ENCODE data around the gene ZKSCAN8.

ZKSCAN8 gene

GRCh38 chr6:28171271-28171670, 29.6 kb downstream of the ZKSCAN8 start:
- Histone ChIP-seq H3K4me1 (ENCODE audit: control insufficient read depth, low read depth, low read length) (no peaks in the 10 kb centered on the region), H3K9ac (ENCODE audit: low read length) (no peak overlapping the region), H3K4me3 (ENCODE audit: low read length) (no peak overlapping the region), H3K9me3 (ENCODE audit: control insufficient read depth, low read depth, low read length) (no peaks in the 10 kb centered on the region), H3K36me3 (ENCODE audit: control insufficient read depth, low read depth, low read length) (no peaks in the 10 kb centered on the region), H3K27me3 (ENCODE audit: control insufficient read depth, insufficient read depth, low read length) (peaks cover 17% of the 10 kb centered on the region), H3K27ac (ENCODE audit: low read length) (no peak overlapping the region)

GRCh38 chr6:28172006-28172405, 30.3 kb downstream of the ZKSCAN8 start:
- no peak overlapping the region for H3K4me3 ChIP-seq (ENCODE audit: low read length)
- H3K27me3 ChIP-seq (ENCODE audit: control insufficient read depth, insufficient read depth, low read length) = peaks cover 17% of the 10 kb centered on the region
- no peak overlapping the region for H3K27ac ChIP-seq (ENCODE audit: low read length)
- H3K36me3 ChIP-seq (ENCODE audit: control insufficient read depth, low read depth, low read length) = no peaks in the 10 kb centered on the region
- H3K9me3 ChIP-seq (ENCODE audit: control insufficient read depth, low read depth, low read length) = no peaks in the 10 kb centered on the region
- no peak overlapping the region for H3K9ac ChIP-seq (ENCODE audit: low read length)
- H3K4me1 ChIP-seq (ENCODE audit: control insufficient read depth, low read depth, low read length) = no peaks in the 10 kb centered on the region

- H3K4me1 ChIP-seq (ENCODE audit: control insufficient read depth, low read depth, low read length) = no peaks in the 10 kb centered on the region
- H3K27me3 ChIP-seq (ENCODE audit: control insufficient read depth, insufficient read depth, low read length) = peaks cover 8% of the 10 kb centered on the region
- no peak overlapping the region for H3K4me3 ChIP-seq (ENCODE audit: low read length)
- H3K36me3 ChIP-seq (ENCODE audit: control insufficient read depth, low read depth, low read length) = no peaks in the 10 kb centered on the region
- H3K9ac ChIP-seq (ENCODE audit: low read length) = no peak overlapping the region
- no peaks in the 10 kb centered on the region for H3K9me3 ChIP-seq (ENCODE audit: control insufficient read depth, low read depth, low read length)
- no peak overlapping the region for H3K27ac ChIP-seq (ENCODE audit: low read length)
These were observed 34.7 kb downstream of the ZKSCAN8 start for GRCh38 chr6:28176373-28176772.

GRCh38 chr6:28182255-28182654, 40.6 kb downstream of the ZKSCAN8 start:
- H3K36me3 ChIP-seq (ENCODE audit: control insufficient read depth, low read depth, low read length) = no peaks in the 10 kb centered on the region
- no peaks in the 10 kb centered on the region for H3K27me3 ChIP-seq (ENCODE audit: control insufficient read depth, insufficient read depth, low read length)
- no peaks in the 10 kb centered on the region for H3K4me1 ChIP-seq (ENCODE audit: control insufficient read depth, low read depth, low read length)
- H3K27ac ChIP-seq (ENCODE audit: low read length) = no peak overlapping the region
- no peak overlapping the region for H3K4me3 ChIP-seq (ENCODE audit: low read length)
- H3K9me3 ChIP-seq (ENCODE audit: control insufficient read depth, low read depth, low read length) = peaks cover 5% of the 10 kb centered on the region
- H3K9ac ChIP-seq (ENCODE audit: low read length) = no peak overlapping the region

- H3K4me3 ChIP-seq (ENCODE audit: low read length) = no peak overlapping the region
- no peaks in the 10 kb centered on the region for H3K27me3 ChIP-seq (ENCODE audit: control insufficient read depth, insufficient read depth, low read length)
- no peak overlapping the region for H3K9ac ChIP-seq (ENCODE audit: low read length)
- no peaks in the 10 kb centered on the region for H3K4me1 ChIP-seq (ENCODE audit: control insufficient read depth, low read depth, low read length)
- H3K36me3 ChIP-seq (ENCODE audit: control insufficient read depth, low read depth, low read length) = no peaks in the 10 kb centered on the region
- peaks cover 37% of the 10 kb centered on the region for H3K9me3 ChIP-seq (ENCODE audit: control insufficient read depth, low read depth, low read length)
- no peak overlapping the region for H3K27ac ChIP-seq (ENCODE audit: low read length)
These were observed 46.7 kb downstream of the ZKSCAN8 start for GRCh38 chr6:28188111-28188979.

GRCh38 chr6:28200020-28200419, 58.3 kb downstream of the ZKSCAN8 start:
- H3K27ac ChIP-seq (ENCODE audit: low read length) = no peak overlapping the region
- no peaks in the 10 kb centered on the region for H3K9me3 ChIP-seq (ENCODE audit: control insufficient read depth, low read depth, low read length)
- H3K4me3 ChIP-seq (ENCODE audit: low read length) = no peak overlapping the region
- peaks cover 7% of the 10 kb centered on the region for H3K4me1 ChIP-seq (ENCODE audit: control insufficient read depth, low read depth, low read length)
- peaks cover 26% of the 10 kb centered on the region for H3K27me3 ChIP-seq (ENCODE audit: control insufficient read depth, insufficient read depth, low read length)
- H3K9ac ChIP-seq (ENCODE audit: low read length) = no peak overlapping the region
- no peaks in the 10 kb centered on the region for H3K36me3 ChIP-seq (ENCODE audit: control insufficient read depth, low read depth, low read length)

GRCh38 chr6:28203201-28203600, 61.5 kb downstream of the ZKSCAN8 start:
- H3K27ac ChIP-seq (ENCODE audit: low read length) = no peak overlapping the region
- peaks cover 58% of the 10 kb centered on the region for H3K27me3 ChIP-seq (ENCODE audit: control insufficient read depth, insufficient read depth, low read length)
- H3K4me1 ChIP-seq (ENCODE audit: control insufficient read depth, low read depth, low read length) = peaks cover 7% of the 10 kb centered on the region
- no peaks in the 10 kb centered on the region for H3K9me3 ChIP-seq (ENCODE audit: control insufficient read depth, low read depth, low read length)
- no peak overlapping the region for H3K9ac ChIP-seq (ENCODE audit: low read length)
- no peak overlapping the region for H3K4me3 ChIP-seq (ENCODE audit: low read length)
- H3K36me3 ChIP-seq (ENCODE audit: control insufficient read depth, low read depth, low read length) = no peaks in the 10 kb centered on the region

GRCh38 chr6:28205879-28206278, 64.2 kb downstream of the ZKSCAN8 start:
- H3K4me1 ChIP-seq (ENCODE audit: control insufficient read depth, low read depth, low read length) = peaks cover 10% of the 10 kb centered on the region
- H3K4me3 ChIP-seq (ENCODE audit: low read length) = no peak overlapping the region
- no peaks in the 10 kb centered on the region for H3K9me3 ChIP-seq (ENCODE audit: control insufficient read depth, low read depth, low read length)
- H3K36me3 ChIP-seq (ENCODE audit: control insufficient read depth, low read depth, low read length) = no peaks in the 10 kb centered on the region
- H3K27ac ChIP-seq (ENCODE audit: low read length) = no peak overlapping the region
- no peak overlapping the region for H3K9ac ChIP-seq (ENCODE audit: low read length)
- H3K27me3 ChIP-seq (ENCODE audit: control insufficient read depth, insufficient read depth, low read length) = peaks cover 85% of the 10 kb centered on the region

GRCh38 chr6:28206527-28206926, 64.8 kb downstream of the ZKSCAN8 start:
- Histone ChIP-seq H3K9ac (ENCODE audit: low read length) (no peak overlapping the region), H3K27me3 (ENCODE audit: control insufficient read depth, insufficient read depth, low read length) (peaks cover 88% of the 10 kb centered on the region), H3K4me3 (ENCODE audit: low read length) (peak overlapping the region; percentile 67), H3K9me3 (ENCODE audit: control insufficient read depth, low read depth, low read length) (no peaks in the 10 kb centered on the region), H3K27ac (ENCODE audit: low read length) (no peak overlapping the region), H3K4me1 (ENCODE audit: control insufficient read depth, low read depth, low read length) (peaks cover 12% of the 10 kb centered on the region), H3K36me3 (ENCODE audit: control insufficient read depth, low read depth, low read length) (no peaks in the 10 kb centered on the region)

- H3K4me1 ChIP-seq (ENCODE audit: control insufficient read depth, low read depth, low read length) = peaks cover 14% of the 10 kb centered on the region
- H3K4me3 ChIP-seq (ENCODE audit: low read length) = peak overlapping the region; percentile 67
- peak overlapping the region; percentile 12 for H3K9ac ChIP-seq (ENCODE audit: low read length)
- peaks cover 88% of the 10 kb centered on the region for H3K27me3 ChIP-seq (ENCODE audit: control insufficient read depth, insufficient read depth, low read length)
- no peaks in the 10 kb centered on the region for H3K36me3 ChIP-seq (ENCODE audit: control insufficient read depth, low read depth, low read length)
- H3K9me3 ChIP-seq (ENCODE audit: control insufficient read depth, low read depth, low read length) = no peaks in the 10 kb centered on the region
- H3K27ac ChIP-seq (ENCODE audit: low read length) = no peak overlapping the region
These were observed 65.3 kb downstream of the ZKSCAN8 start for GRCh38 chr6:28206928-28207509.

GRCh38 chr6:28207510-28208110, 65.9 kb downstream of the ZKSCAN8 start:
- peaks cover 14% of the 10 kb centered on the region for H3K4me1 ChIP-seq (ENCODE audit: control insufficient read depth, low read depth, low read length)
- H3K9ac ChIP-seq (ENCODE audit: low read length) = peak overlapping the region; percentile 12
- H3K27me3 ChIP-seq (ENCODE audit: control insufficient read depth, insufficient read depth, low read length) = peaks cover 88% of the 10 kb centered on the region
- no peaks in the 10 kb centered on the region for H3K36me3 ChIP-seq (ENCODE audit: control insufficient read depth, low read depth, low read length)
- no peaks in the 10 kb centered on the region for H3K9me3 ChIP-seq (ENCODE audit: control insufficient read depth, low read depth, low read length)
- peak overlapping the region; percentile 67 for H3K4me3 ChIP-seq (ENCODE audit: low read length)
- no peak overlapping the region for H3K27ac ChIP-seq (ENCODE audit: low read length)

All from iPS-18a (cell line).